GM21447 (cell line): ENCODE results near the gene HNRNPC.
"Not testable (repeated sequence)": the region's sequence is repeated elsewhere in the genome, so short reads cannot be mapped to it uniquely, and the experiment has no call there.

Experiments
- ATAC-seq: cut with Tn5 transposase; IDR thresholded peaks from one replicate; pipeline ENCODE4 v1.9.1; 2021; ENCODE audit not compliant: unreplicated experiment

Gene HNRNPC

GRCh38 chr14:21269252-21270046 lies at the start of gene HNRNPC:
Gene HNRNPC (minus strand): TSS chr14:21269442. CDS start chr14:21234193, 35,249 bp downstream.
- peak; percentile 88 for ATAC-seq

- ATAC-seq: no peak
These were observed 48.2 kb upstream of the HNRNPC start for GRCh38 chr14:21317398-21317797.

- ATAC-seq: no peak
These were observed 44.3 kb upstream of the HNRNPC start for GRCh38 chr14:21313512-21313911.

GRCh38 chr14:21311614-21312013 lies 42.4 kb upstream of the HNRNPC start:
- no peak for ATAC-seq

- no peak for ATAC-seq
These were observed 40.7 kb upstream of the HNRNPC start for GRCh38 chr14:21309956-21310355.

- no peak for ATAC-seq
These were observed 40.0 kb upstream of the HNRNPC start for GRCh38 chr14:21309238-21309636.

GRCh38 chr14:21308479-21309237 lies 39.4 kb upstream of the HNRNPC start:
- peak; percentile 91 for ATAC-seq

GRCh38 chr14:21308132-21308478 lies 38.9 kb upstream of the HNRNPC start:
- ATAC-seq: no peak

GRCh38 chr14:21307637-21308036 lies 38.4 kb upstream of the HNRNPC start:
- no peak for ATAC-seq

GRCh38 chr14:21302836-21303140 lies 33.5 kb upstream of the HNRNPC start:
- ATAC-seq: not testable (repeated sequence)

GRCh38 chr14:21302013-21302835 lies 33.0 kb upstream of the HNRNPC start:
- ATAC-seq: no peak

GRCh38 chr14:21300892-21301291 lies 31.6 kb upstream of the HNRNPC start:
- ATAC-seq: no peak

- no peak for ATAC-seq
These were observed 30.4 kb upstream of the HNRNPC start for GRCh38 chr14:21299562-21300130.

- no peak for ATAC-seq
These were observed 29.1 kb upstream of the HNRNPC start for GRCh38 chr14:21298358-21298757.

GRCh38 chr14:21294026-21294425 lies 24.8 kb upstream of the HNRNPC start:
- not testable (repeated sequence) for ATAC-seq

GRCh38 chr14:21287168-21287567 lies 17.9 kb upstream of the HNRNPC start:
- no peak for ATAC-seq

- not testable (repeated sequence) for ATAC-seq
These were observed 17.3 kb upstream of the HNRNPC start for GRCh38 chr14:21286516-21286915.

- ATAC-seq: not testable (repeated sequence)
These were observed 12.7 kb upstream of the HNRNPC start for GRCh38 chr14:21281917-21282316.

GRCh38 chr14:21279783-21280182 lies 10.5 kb upstream of the HNRNPC start, which contains the start of gene RPGRIP1:
Gene RPGRIP1 (plus strand): TSS chr14:21280083. CDS start chr14:21287977, 7,894 bp downstream.
- ATAC-seq: no peak

- no peak for ATAC-seq
These were observed 9.4 kb upstream of the HNRNPC start for GRCh38 chr14:21278632-21279031.

- no peak for ATAC-seq
These were observed 6.1 kb upstream of the HNRNPC start for GRCh38 chr14:21275261-21275858.
